Progenitor cell of endocrine pancreas (in vitro differentiated cells): ENCODE data around the gene STARD3. TPM values are rescaled to one million over a fixed set of nuclear protein-coding genes. Genes with fewer than 3 reads are reported as not detected.

Experiments
- DNase-seq: peaks from one replicate; pipeline ENCODE4 v3.0.0; 2021; ENCODE audit warnings: low spot score; ENCODE audit not compliant: unreplicated experiment
- H3K27ac Mint-ChIP-seq: 2 replicates; pipeline ENCODE4 v1.8.0; 2021; ENCODE audit warnings: mild to moderate bottlenecking, moderate library complexity, mixed read lengths
- H3K27me3 Mint-ChIP-seq: 2 replicates; pipeline ENCODE4 v1.8.0; 2021; ENCODE audit warnings: mixed read lengths
- H3K36me3 Mint-ChIP-seq: 2 replicates; pipeline ENCODE4 v1.8.0; 2022; ENCODE audit warnings: mixed read lengths; ENCODE audit not compliant: insufficient read depth
- H3K4me1 Mint-ChIP-seq: 2 replicates; pipeline ENCODE4 v1.8.0; 2021; ENCODE audit warnings: low read depth, mixed read lengths
- H3K4me3 Mint-ChIP-seq: 2 replicates; pipeline ENCODE4 v1.8.0; 2021; ENCODE audit warnings: low read depth, mild to moderate bottlenecking, moderate library complexity, mixed read lengths
- H3K9me3 Mint-ChIP-seq: 2 replicates; pipeline ENCODE4 v1.8.0; 2021; ENCODE audit warnings: low read depth, mixed read lengths
- total RNA-seq: library from RNA; stranded (reverse); gene quantifications from 2 replicates; pipeline ENCODE4 v1.2.1, GENCODE V29; 2021
- TF ChIP-seq, protein P1 (sequence below): fragments of 200-600 bp; sonication (generic); IDR thresholded peaks from one replicate; pipeline ENCODE4 v1.5.0; 2021; ENCODE audit warnings: antibody characterized with exemption, mild to moderate bottlenecking; ENCODE audit not compliant: unreplicated experiment

The STARD3 gene
- total RNA-seq, 1 donor from 2014 or later: 57.0 TPM

- Mint-ChIP-seq H3K9me3 (no peaks in the 10 kb centered on the region), H3K4me1 (peaks cover 21% of the 10 kb centered on the region), H3K36me3 (peaks cover 2% of the 10 kb centered on the region), H3K27me3 (no peaks in the 10 kb centered on the region), H3K4me3 (peak overlapping the region; percentile 0), H3K27ac (peak overlapping the region; percentile 67)
- TF ChIP-seq, protein P1, sequence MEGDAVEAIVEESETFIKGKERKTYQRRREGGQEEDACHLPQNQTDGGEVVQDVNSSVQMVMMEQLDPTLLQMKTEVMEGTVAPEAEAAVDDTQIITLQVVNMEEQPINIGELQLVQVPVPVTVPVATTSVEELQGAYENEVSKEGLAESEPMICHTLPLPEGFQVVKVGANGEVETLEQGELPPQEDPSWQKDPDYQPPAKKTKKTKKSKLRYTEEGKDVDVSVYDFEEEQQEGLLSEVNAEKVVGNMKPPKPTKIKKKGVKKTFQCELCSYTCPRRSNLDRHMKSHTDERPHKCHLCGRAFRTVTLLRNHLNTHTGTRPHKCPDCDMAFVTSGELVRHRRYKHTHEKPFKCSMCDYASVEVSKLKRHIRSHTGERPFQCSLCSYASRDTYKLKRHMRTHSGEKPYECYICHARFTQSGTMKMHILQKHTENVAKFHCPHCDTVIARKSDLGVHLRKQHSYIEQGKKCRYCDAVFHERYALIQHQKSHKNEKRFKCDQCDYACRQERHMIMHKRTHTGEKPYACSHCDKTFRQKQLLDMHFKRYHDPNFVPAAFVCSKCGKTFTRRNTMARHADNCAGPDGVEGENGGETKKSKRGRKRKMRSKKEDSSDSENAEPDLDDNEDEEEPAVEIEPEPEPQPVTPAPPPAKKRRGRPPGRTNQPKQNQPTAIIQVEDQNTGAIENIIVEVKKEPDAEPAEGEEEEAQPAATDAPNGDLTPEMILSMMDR: no peak
- DNase-seq: no peak
Observed at GRCh38 chr17:39652587-39653315, 15.8 kb downstream of the STARD3 start.

- H3K9me3 Mint-ChIP-seq: no peaks in the 10 kb centered on the region
- no peaks in the 10 kb centered on the region for H3K27me3 Mint-ChIP-seq
- H3K4me1 Mint-ChIP-seq: peaks cover 21% of the 10 kb centered on the region
- H3K27ac Mint-ChIP-seq: no peak overlapping the region
- DNase-seq: no peak
- H3K36me3 Mint-ChIP-seq: peaks cover 2% of the 10 kb centered on the region
- TF ChIP-seq, protein P1: no peak
- H3K4me3 Mint-ChIP-seq: no peak overlapping the region
Observed at GRCh38 chr17:39653316-39653661, 16.3 kb downstream of the STARD3 start.

- H3K27me3 Mint-ChIP-seq: no peaks in the 10 kb centered on the region
- H3K4me3 Mint-ChIP-seq: no peak overlapping the region
- TF ChIP-seq, protein P1: peak; percentile 74
- H3K36me3 Mint-ChIP-seq: peaks cover 2% of the 10 kb centered on the region
- DNase-seq: peak; percentile 51
- H3K9me3 Mint-ChIP-seq: no peaks in the 10 kb centered on the region
- peak overlapping the region; percentile 17 for H3K27ac Mint-ChIP-seq
- H3K4me1 Mint-ChIP-seq: peaks cover 19% of the 10 kb centered on the region
Observed at GRCh38 chr17:39653662-39654331, 16.9 kb downstream of the STARD3 start.

- TF ChIP-seq, protein P1: no peak
- Mint-ChIP-seq H3K27ac (no peak overlapping the region), H3K4me3 (no peak overlapping the region)
Observed at GRCh38 chr17:39655105-39655504, 18.2 kb downstream of the STARD3 start.

GRCh38 chr17:39658346-39658745 lies 21.4 kb downstream of the STARD3 start:
- no peak for DNase-seq
- Mint-ChIP-seq H3K4me1 (peaks cover 2% of the 10 kb centered on the region), H3K27ac (no peak overlapping the region), H3K9me3 (no peaks in the 10 kb centered on the region), H3K27me3 (no peaks in the 10 kb centered on the region), H3K36me3 (peaks cover 1% of the 10 kb centered on the region), H3K4me3 (no peak overlapping the region)
- TF ChIP-seq, protein P1: no peak

More at GRCh38 chr17:39655105-39655504, 18.2 kb downstream of the STARD3 start:
- DNase-seq: no peak
- Mint-ChIP-seq H3K36me3 (peaks cover 2% of the 10 kb centered on the region), H3K9me3 (no peaks in the 10 kb centered on the region), H3K4me1 (peaks cover 18% of the 10 kb centered on the region), H3K27me3 (no peaks in the 10 kb centered on the region)
